Measurements from ENCODE around the gene MACROD1. TPM values are rescaled to one million over a fixed set of nuclear protein-coding genes. Genes with fewer than 3 reads are reported as not detected.

Gene MACROD1
- total RNA-seq, 1 donor from 2014 or later: 4.1 TPM

DNA sequence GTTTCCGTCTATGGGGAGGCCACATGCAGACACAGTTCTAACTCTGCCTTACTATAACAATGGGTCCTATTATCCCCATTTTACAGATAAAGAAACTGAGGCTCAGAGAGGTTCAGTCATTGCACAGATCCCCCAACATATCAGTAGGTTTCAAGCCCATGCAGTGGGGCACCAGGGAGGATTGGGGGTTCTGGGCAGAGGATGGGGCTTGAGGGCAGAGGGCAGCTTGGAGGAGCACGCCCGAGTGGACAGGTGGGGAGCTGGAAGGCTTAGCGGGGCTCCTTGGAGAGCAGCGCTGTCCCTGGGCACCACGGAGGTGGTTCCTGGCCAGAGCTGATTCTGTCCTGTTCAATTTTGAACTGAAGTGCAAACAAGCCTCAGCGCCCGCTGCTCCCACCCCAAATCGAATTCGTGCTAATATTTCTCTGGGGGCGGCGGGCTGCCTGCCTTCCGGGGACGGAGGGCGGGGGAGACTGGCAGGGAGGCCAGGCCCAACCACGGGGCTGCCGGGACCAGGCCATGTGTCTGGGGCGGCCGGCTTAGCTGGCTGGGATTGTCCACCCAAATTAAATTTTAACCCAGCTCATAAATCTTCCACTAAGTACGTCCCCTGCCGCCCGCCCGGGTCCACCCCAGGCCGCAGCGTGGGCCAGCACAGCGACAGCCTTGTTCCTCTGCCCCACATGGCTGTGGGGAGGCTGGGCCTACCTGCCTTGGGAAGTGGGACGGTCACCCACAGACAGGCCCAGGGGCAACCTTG lies 80.8 kb downstream of the MACROD1 start:
- DNase-seq (ENCODE audit: low spot score): no peak
- TF ChIP-seq, protein P1, sequence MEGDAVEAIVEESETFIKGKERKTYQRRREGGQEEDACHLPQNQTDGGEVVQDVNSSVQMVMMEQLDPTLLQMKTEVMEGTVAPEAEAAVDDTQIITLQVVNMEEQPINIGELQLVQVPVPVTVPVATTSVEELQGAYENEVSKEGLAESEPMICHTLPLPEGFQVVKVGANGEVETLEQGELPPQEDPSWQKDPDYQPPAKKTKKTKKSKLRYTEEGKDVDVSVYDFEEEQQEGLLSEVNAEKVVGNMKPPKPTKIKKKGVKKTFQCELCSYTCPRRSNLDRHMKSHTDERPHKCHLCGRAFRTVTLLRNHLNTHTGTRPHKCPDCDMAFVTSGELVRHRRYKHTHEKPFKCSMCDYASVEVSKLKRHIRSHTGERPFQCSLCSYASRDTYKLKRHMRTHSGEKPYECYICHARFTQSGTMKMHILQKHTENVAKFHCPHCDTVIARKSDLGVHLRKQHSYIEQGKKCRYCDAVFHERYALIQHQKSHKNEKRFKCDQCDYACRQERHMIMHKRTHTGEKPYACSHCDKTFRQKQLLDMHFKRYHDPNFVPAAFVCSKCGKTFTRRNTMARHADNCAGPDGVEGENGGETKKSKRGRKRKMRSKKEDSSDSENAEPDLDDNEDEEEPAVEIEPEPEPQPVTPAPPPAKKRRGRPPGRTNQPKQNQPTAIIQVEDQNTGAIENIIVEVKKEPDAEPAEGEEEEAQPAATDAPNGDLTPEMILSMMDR (IDR thresholded peaks at IDR 0.05; ENCODE audit: unreplicated experiment): no peak
- Mint-ChIP-seq H3K27ac (ENCODE audit: unreplicated experiment) (no peak overlapping the region), H3K36me3 (ENCODE audit: low read depth, unreplicated experiment) (no peaks in the 10 kb centered on the region), H3K9me3 (ENCODE audit: unreplicated experiment) (no peaks in the 10 kb centered on the region), H3K4me1 (ENCODE audit: unreplicated experiment) (no peaks in the 10 kb centered on the region), H3K4me3 (ENCODE audit: unreplicated experiment) (no peak overlapping the region), H3K27me3 (ENCODE audit: unreplicated experiment) (no peaks in the 10 kb centered on the region)

DNA sequence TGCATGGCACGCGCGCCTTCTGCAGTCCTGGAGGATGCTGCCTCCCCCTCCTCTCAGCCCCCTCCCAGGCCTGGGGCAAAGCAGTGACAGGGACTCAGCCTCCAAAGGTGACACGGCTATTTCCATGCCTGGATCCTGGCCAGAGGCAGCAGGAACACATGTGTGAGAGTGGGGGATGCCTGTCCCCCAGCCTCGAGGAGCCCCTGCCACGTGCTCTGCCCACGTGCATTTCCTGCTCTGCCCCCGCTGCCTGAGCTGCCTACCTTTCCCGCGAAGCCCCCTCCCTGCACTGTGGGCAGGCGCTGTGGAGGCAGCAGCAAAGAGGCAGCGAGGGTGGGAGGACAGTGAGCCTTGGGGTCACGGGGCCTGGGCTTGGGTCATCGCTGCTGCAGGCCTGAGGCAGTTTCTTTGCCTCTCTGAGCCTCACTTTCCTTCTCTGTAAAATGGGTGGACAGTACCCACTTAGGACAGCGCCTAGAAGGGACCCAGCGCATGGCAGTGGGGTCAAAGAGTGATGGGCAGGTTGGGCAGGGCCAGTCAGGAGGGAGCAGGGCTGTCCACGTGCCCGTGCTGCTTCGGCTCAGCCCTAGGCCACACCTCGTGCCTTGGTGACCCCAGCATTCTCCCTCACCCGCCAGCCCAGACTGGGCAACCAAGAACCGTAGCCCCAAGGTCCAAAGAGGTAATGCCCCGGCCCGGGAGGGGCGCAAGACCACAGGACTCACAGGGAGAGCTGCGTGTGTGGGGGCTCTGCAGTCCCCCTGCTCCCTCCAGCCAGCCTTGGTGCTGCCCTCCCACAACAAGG lies 81.6 kb downstream of the MACROD1 start:
- no peaks in the 10 kb centered on the region for H3K27me3 Mint-ChIP-seq (ENCODE audit: unreplicated experiment)
- H3K9me3 Mint-ChIP-seq (ENCODE audit: unreplicated experiment): no peaks in the 10 kb centered on the region
- no peak overlapping the region for H3K27ac Mint-ChIP-seq (ENCODE audit: unreplicated experiment)
- TF ChIP-seq, protein P1 (IDR thresholded peaks at IDR 0.05; ENCODE audit: unreplicated experiment): no peak
- H3K4me1 Mint-ChIP-seq (ENCODE audit: unreplicated experiment): no peaks in the 10 kb centered on the region
- DNase-seq (ENCODE audit: low spot score): no peak
- H3K4me3 Mint-ChIP-seq (ENCODE audit: unreplicated experiment): no peak overlapping the region
- H3K36me3 Mint-ChIP-seq (ENCODE audit: low read depth, unreplicated experiment): no peaks in the 10 kb centered on the region

- no peaks in the 10 kb centered on the region for H3K36me3 Mint-ChIP-seq (ENCODE audit: low read depth, unreplicated experiment)
- TF ChIP-seq, protein P1 (IDR thresholded peaks at IDR 0.05; ENCODE audit: unreplicated experiment): no peak
- no peaks in the 10 kb centered on the region for H3K9me3 Mint-ChIP-seq (ENCODE audit: unreplicated experiment)
- H3K4me3 Mint-ChIP-seq (ENCODE audit: unreplicated experiment): no peak overlapping the region
- no peak overlapping the region for H3K27ac Mint-ChIP-seq (ENCODE audit: unreplicated experiment)
- H3K27me3 Mint-ChIP-seq (ENCODE audit: unreplicated experiment): no peaks in the 10 kb centered on the region
- no peak for DNase-seq (ENCODE audit: low spot score)
- no peaks in the 10 kb centered on the region for H3K4me1 Mint-ChIP-seq (ENCODE audit: unreplicated experiment)
These were observed 82.4 kb downstream of the MACROD1 start for GRCh38 chr11:64083398-64084080.

GRCh38 chr11:64081745-64082442 lies 84.0 kb downstream of the MACROD1 start:
- no peaks in the 10 kb centered on the region for H3K27me3 Mint-ChIP-seq (ENCODE audit: unreplicated experiment)
- no peak overlapping the region for H3K27ac Mint-ChIP-seq (ENCODE audit: unreplicated experiment)
- no peak for DNase-seq (ENCODE audit: low spot score)
- TF ChIP-seq, protein P1 (IDR thresholded peaks at IDR 0.05; ENCODE audit: unreplicated experiment): no peak
- no peaks in the 10 kb centered on the region for H3K36me3 Mint-ChIP-seq (ENCODE audit: low read depth, unreplicated experiment)
- H3K9me3 Mint-ChIP-seq (ENCODE audit: unreplicated experiment): no peaks in the 10 kb centered on the region
- H3K4me3 Mint-ChIP-seq (ENCODE audit: unreplicated experiment): no peak overlapping the region
- H3K4me1 Mint-ChIP-seq (ENCODE audit: unreplicated experiment): no peaks in the 10 kb centered on the region
